Omental fat pad (tissue), 4 donors: ENCODE measurements around the gene BCL2. TPM values are rescaled to one million over a fixed set of nuclear protein-coding genes. Genes with fewer than 3 reads are reported as not detected.
"Not testable (repeated sequence)": the region's sequence is repeated elsewhere in the genome, so short reads cannot be mapped to it uniquely, and the experiment has no call there.

ENCODE experiments used
- ATAC-seq: fragments of 150-250 bp; one replicate; pipeline ENCODE4 v1.9.1; 2016; ENCODE audit warnings: mild to moderate bottlenecking, moderate library complexity; ENCODE audit not compliant: low FRiP score
- DNase-seq: peaks from one replicate; pipeline ENCODE4 v3.0.0-alpha.2; 2019; ENCODE audit warnings: low spot score
- total RNA-seq, 4 donors: library from RNA; depleted of rRNA; stranded (reverse); fragments of >200 nt; gene quantifications; one replicate each; pipeline ENCODE4 v1.1.0, GENCODE V29; 2016
- TF ChIP-seq, protein P1 (sequence below), 3 donors: fragments of 450-650 bp; IDR thresholded peaks; one replicate each; pipeline ENCODE4 v1.5.1; 2016 to 2017; ENCODE audit warnings: antibody characterized with exemption in 3 of 3, mild to moderate bottlenecking in 3 of 3, moderate library complexity in 2 of 3

The BCL2 gene
- total RNA-seq, 4 donors from 2014 or later = 18.4 to 84.5 (median 30.2) TPM

DNA sequence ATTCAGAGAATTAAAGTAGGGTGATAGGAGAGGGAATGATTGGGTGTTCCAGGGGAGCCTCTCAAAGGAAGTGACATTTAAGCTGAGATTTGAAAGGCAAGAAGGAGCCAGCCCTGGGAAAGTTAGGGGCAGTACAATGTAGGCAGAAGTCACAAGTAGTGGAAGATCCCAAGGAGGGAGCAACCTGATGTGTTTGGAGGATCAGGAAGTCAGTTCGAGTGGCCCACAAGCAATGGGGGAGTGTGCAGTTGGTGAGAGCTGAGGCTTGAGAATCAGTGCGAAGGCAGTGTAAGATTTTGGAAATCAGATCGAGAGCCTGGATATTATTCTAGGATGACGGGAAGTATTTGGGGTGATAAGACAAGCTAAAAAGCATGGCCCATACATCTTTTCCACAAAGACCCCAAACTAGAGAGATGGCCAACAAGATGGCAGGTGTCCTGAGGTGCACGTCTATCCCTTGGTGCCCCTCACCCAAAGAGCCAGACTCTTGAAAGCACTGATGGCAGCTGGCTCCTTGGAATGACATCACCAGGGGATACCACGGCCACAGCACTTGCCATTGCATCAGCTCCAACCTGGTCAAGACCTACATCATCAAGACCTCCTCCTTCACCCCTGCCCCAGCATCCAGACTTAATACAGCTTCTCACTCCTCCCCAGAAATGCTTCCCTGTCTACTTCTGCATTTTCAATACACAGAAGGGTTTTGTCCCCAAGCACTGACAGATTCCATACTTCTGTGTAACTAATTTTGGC lies 127.3 kb downstream of the BCL2 start:
- no peak for ATAC-seq

DNA sequence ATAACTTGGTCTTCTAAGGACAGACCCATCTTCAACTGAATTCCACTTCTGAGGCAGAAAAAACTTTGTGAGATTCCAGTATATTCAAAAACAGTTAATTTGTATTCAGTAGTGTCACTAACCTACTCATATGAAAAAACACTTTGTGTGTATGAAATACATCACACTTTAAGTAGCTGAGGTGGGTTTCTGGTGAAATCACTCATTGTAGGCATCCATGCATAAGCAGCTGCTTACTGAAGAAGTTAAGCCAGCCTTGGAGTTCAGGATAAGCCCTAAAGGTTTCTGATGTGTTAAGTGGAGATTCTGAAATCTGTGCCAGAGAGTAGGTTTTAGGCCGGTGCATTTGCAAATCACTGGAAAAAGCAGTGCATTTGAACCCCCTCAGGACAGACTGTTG lies 128.2 kb downstream of the BCL2 start:
- TF ChIP-seq, protein P1, sequence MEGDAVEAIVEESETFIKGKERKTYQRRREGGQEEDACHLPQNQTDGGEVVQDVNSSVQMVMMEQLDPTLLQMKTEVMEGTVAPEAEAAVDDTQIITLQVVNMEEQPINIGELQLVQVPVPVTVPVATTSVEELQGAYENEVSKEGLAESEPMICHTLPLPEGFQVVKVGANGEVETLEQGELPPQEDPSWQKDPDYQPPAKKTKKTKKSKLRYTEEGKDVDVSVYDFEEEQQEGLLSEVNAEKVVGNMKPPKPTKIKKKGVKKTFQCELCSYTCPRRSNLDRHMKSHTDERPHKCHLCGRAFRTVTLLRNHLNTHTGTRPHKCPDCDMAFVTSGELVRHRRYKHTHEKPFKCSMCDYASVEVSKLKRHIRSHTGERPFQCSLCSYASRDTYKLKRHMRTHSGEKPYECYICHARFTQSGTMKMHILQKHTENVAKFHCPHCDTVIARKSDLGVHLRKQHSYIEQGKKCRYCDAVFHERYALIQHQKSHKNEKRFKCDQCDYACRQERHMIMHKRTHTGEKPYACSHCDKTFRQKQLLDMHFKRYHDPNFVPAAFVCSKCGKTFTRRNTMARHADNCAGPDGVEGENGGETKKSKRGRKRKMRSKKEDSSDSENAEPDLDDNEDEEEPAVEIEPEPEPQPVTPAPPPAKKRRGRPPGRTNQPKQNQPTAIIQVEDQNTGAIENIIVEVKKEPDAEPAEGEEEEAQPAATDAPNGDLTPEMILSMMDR (IDR thresholded peaks at IDR 0.05) = no peak
- DNase-seq (no peak), ATAC-seq (no peak)

More for the DNA sequence above, 127.3 kb downstream of the BCL2 start:
- no peak for DNase-seq
- TF ChIP-seq, protein P1 (IDR thresholded peaks at IDR 0.05) = no peak

DNA sequence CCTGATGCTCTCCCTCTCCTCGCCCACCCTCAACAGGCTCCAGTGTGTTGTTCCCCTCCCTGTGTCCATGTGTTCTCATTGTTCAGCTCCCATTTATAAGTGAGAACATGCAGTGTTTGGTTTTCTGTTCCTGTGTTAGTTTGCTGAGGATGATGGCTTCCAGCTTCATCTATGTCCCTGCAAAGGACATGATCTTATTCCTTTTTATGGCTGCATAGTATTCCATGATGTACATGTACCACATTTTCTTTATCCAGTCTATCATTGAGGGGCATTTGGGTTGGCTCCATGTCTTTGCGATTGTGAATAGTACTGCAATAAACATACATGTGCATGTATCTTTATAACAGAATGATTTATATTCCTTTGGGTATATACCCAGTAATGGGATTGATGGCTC lies 128.7 kb downstream of the BCL2 start:
- not testable (repeated sequence) for DNase-seq, ATAC-seq

DNA sequence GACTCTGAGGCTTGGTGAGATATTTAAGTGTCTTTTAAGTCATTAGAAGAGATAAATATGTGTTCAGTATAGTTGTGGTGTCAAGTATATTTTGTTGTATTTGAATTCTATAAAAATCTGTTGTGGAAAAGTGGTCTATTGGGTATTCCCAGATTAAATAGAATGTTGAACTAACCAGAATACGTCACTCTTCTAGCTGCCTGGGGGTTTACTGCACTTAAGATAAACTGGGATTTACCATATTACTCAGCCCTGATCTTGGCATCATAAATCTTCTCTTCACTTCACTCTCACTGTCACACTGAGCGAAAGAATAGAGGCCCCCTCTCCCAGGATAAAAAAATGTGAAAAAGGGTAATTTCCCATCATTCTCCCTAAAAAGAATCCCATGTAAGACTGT lies 129.8 kb downstream of the BCL2 start:
- DNase-seq (no peak), ATAC-seq (no peak)
- TF ChIP-seq, protein P1 (IDR thresholded peaks at IDR 0.05) = no peak

DNA sequence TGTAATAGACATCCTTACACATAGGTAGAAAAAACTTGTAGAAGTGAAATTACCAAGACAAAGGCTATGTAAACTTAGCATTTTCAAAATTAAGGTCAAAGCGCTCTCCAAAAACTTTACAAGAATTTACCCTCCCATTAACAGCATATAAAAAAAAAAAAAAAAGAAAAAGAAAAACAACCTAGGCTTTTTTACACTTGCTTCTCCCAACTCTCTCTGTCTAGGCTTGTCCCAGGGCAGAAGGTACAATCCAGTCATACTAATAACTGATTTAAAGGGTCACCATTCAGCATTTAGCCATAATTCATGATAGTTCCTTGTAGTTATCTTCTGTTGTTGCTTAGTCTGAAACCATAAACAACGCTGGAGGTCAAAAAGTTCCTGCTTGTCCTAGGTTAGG lies 130.5 kb downstream of the BCL2 start:
- TF ChIP-seq, protein P1 (IDR thresholded peaks at IDR 0.05) = no peak
- DNase-seq = no peak
- ATAC-seq = no peak

DNA sequence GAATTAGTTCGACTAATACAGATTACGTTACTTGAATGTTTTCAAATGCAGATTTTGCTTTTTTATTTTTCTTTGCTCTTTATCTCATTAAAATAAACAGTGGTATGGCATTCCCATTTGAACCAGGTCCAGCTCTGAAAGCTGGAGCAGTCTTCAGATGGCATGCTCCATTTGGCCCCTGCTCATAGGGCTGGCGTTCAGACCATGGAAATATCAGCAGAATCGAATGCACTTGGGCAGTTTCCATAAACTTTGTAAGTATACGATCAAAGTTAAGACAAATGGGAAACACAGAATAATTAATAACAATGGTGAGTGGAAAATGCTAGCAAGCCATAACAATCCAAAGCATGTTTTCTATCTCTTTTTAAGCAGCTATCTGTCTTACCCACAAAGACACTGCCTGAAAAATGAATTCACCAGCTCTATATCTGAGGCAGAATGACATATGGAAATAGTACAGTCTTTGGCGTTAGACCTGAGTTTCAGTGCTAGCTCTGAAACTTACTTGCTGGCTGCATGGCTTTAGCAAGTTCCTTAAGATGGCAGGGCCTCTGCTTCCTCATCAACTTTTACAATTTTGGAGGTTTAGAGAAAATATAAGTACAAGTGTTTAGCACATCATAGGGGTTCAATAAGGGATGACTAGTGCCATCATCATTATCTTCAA lies 131.6 kb downstream of the BCL2 start:
- no peak for ATAC-seq
- DNase-seq = no peak
- TF ChIP-seq, protein P1 (IDR thresholded peaks at IDR 0.05) = no peak

DNA sequence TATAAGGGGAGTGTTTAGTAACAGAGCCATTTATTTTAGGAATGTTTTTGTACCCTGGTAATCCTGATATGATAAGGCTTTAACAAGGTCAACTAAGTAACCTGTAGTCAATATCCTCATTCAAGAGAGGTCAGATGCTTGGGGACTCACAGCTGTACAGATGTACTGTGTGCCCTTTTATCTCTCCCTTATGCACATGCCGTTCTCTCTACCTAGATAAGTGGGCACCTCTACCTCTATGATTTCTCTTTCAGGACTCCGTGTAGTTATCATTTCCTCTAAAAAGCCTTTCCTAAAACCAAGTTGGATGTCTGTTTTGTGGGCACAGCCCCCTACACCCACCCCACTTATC lies 132.4 kb downstream of the BCL2 start:
- TF ChIP-seq, protein P1 (IDR thresholded peaks at IDR 0.05) = no peak
- no peak for ATAC-seq
- DNase-seq = no peak
